Measurements from ENCODE around the gene NELFA.

The NELFA gene

GRCh38 chr4:2008921-2009650, at the start of gene NELFA:
TSS of gene NELFA (minus strand) at chr4:2008974. CDS start at chr4:2008959, 15 bp downstream.
- in situ Hi-C loops (cut with MboI; ENCODE audit: low sequenced_read_pairs) = no loop called here

GRCh38 chr4:2057382-2058065, 48.8 kb upstream of the NELFA start:
- in situ Hi-C loops (cut with MboI; ENCODE audit: low sequenced_read_pairs) = no loop called here

- in situ Hi-C loops (cut with MboI; ENCODE audit: low sequenced_read_pairs) = no loop called here
These were observed 45.4 kb upstream of the NELFA start for GRCh38 chr4:2054217-2054616.

GRCh38 chr4:2051086-2051485, 42.3 kb upstream of the NELFA start:
- in situ Hi-C loops (cut with MboI; ENCODE audit: low sequenced_read_pairs) = no loop called here

- in situ Hi-C loops (cut with MboI; ENCODE audit: low sequenced_read_pairs) = no loop called here
These were observed 41.0 kb upstream of the NELFA start for GRCh38 chr4:2049811-2050210.

GRCh38 chr4:2049381-2049780, 40.6 kb upstream of the NELFA start:
- in situ Hi-C loops (cut with MboI; ENCODE audit: low sequenced_read_pairs) = no loop called here

GRCh38 chr4:2048831-2049230, 40.1 kb upstream of the NELFA start:
- in situ Hi-C loops (cut with MboI; ENCODE audit: low sequenced_read_pairs) = no loop called here

- in situ Hi-C loops (cut with MboI; ENCODE audit: low sequenced_read_pairs) = no loop called here
These were observed 39.2 kb upstream of the NELFA start for GRCh38 chr4:2047781-2048581.

- in situ Hi-C loops (cut with MboI; ENCODE audit: low sequenced_read_pairs) = no loop called here
These were observed 38.4 kb upstream of the NELFA start for GRCh38 chr4:2047031-2047660.

- in situ Hi-C loops (cut with MboI; ENCODE audit: low sequenced_read_pairs) = no loop called here
These were observed 37.5 kb upstream of the NELFA start for GRCh38 chr4:2046031-2046961.

GRCh38 chr4:2045518-2045951, 36.8 kb upstream of the NELFA start:
- in situ Hi-C loops (cut with MboI; ENCODE audit: low sequenced_read_pairs) = no loop called here

- in situ Hi-C loops (cut with MboI; ENCODE audit: low sequenced_read_pairs) = no loop called here
These were observed 36.1 kb upstream of the NELFA start for GRCh38 chr4:2044542-2045517.

- in situ Hi-C loops (cut with MboI; ENCODE audit: low sequenced_read_pairs) = no loop called here
These were observed 35.3 kb upstream of the NELFA start for GRCh38 chr4:2044119-2044485.

GRCh38 chr4:2043396-2044118, 34.8 kb upstream of the NELFA start:
- in situ Hi-C loops (cut with MboI; ENCODE audit: low sequenced_read_pairs) = no loop called here

GRCh38 chr4:2042947-2043395, 34.2 kb upstream of the NELFA start:
- in situ Hi-C loops (cut with MboI; ENCODE audit: low sequenced_read_pairs) = no loop called here

GRCh38 chr4:2042204-2042946, 33.6 kb upstream of the NELFA start:
- in situ Hi-C loops (cut with MboI; ENCODE audit: low sequenced_read_pairs) = no loop called here
